H1 (cell line): ENCODE data around the gene CELF2. TPM values are rescaled to one million over a fixed set of nuclear protein-coding genes. Genes with fewer than 3 reads are reported as not detected.

Experiments used
- CTCF ChIA-PET: fragments of 300-600 bp; sonication (Branson Sonifier 250); formaldehyde crosslinking; loops from one replicate; lab custom pipeline; 2021; ENCODE audit not compliant: partially characterized antibody; lab: Charles Lee
- POLR2A ChIA-PET: fragments of 300-600 bp; sonication (Branson Sonifier 250); formaldehyde crosslinking; loops from one replicate; lab custom pipeline; 2021; ENCODE audit warnings: inconsistent platforms; ENCODE audit not compliant: partially characterized antibody; lab: Charles Lee
- DNase-seq, 2 experiments: peaks; one replicate each; pipeline versions ENCODE4 v3.0.0 to v3.0.0-alpha.2; 2010 to 2022; ENCODE audit warnings: low spot score in 2 of 2, low read depth in 1 of 2, mixed read lengths in 1 of 2
- FAIRE-seq: peaks from 2 replicates; lab custom pipeline; 2011; peaks lifted over from hg19 to GRCh38; lab: Jason Lieb, UNC
- H2AFZ ChIP-seq: 2 replicates; pipeline ENCODE4 v1.8.1; 2012; ENCODE audit warnings: low read length, inconsistent platforms
- H2AK5ac ChIP-seq: 2 replicates; pipeline ENCODE4 v1.6.1; 2013; ENCODE audit warnings: low read depth, low read length
- H2BK120ac ChIP-seq: replicated peaks from 2 replicates; pipeline ENCODE3; 2013; ENCODE audit warnings: low read depth, low read length, inconsistent platforms
- H2BK12ac ChIP-seq: 2 replicates; pipeline ENCODE4 v1.6.1; 2013; ENCODE audit warnings: low read depth, low read length
- H2BK15ac ChIP-seq: 2 replicates; pipeline ENCODE4 v1.6.1; 2013; ENCODE audit warnings: low read length
- H2BK20ac ChIP-seq: 2 replicates; pipeline ENCODE4 v1.6.1; 2013; ENCODE audit warnings: low read length
- H2BK5ac ChIP-seq: 2 replicates; pipeline ENCODE4 v1.6.1; 2013; ENCODE audit warnings: low read depth, low read length
- H3K14ac ChIP-seq: 2 replicates; pipeline ENCODE4 v1.6.1; 2013; ENCODE audit warnings: inconsistent platforms; ENCODE audit not compliant: insufficient read length
- H3K18ac ChIP-seq: 2 replicates; pipeline ENCODE4 v1.6.1; 2013; ENCODE audit warnings: low read length; ENCODE audit errors: extremely low read depth
- H3K23ac ChIP-seq: 2 replicates; pipeline ENCODE4 v1.6.1; 2013; ENCODE audit warnings: inconsistent platforms; ENCODE audit not compliant: insufficient read length
- H3K23me2 ChIP-seq: 2 replicates; pipeline ENCODE4 v1.6.1; 2013; ENCODE audit warnings: low read depth, low read length
- H3K27ac ChIP-seq: 2 replicates; pipeline ENCODE4 v1.6.1; 2011; ENCODE audit warnings: low read depth, low read length, inconsistent platforms
- H3K27me3 ChIP-seq, 4 experiments: replicated peaks in 1 of 4; 1 replicate in 1 of 4; 2 replicates in 3 of 4; pipeline versions ENCODE4 v1.6.1 to v1.8.1; 2011 to 2013; ENCODE audit warnings: low read length in 3 of 4, mild to moderate bottlenecking in 3 of 4, inconsistent platforms in 2 of 4, mixed read lengths in 2 of 4, moderate library complexity in 1 of 4; ENCODE audit not compliant: control insufficient read depth in 3 of 4, insufficient read depth in 3 of 4; ENCODE audit errors: extremely low read depth in 1 of 4
- H3K36me3 ChIP-seq, 4 experiments: 2 replicates each; pipeline versions ENCODE4 v1.6.1 to v1.8.1; 2011 to 2013; ENCODE audit warnings: mild to moderate bottlenecking in 4 of 4, low read length in 3 of 4, moderate library complexity in 2 of 4, control low read depth in 1 of 4, inconsistent platforms in 1 of 4; ENCODE audit not compliant: insufficient read depth in 4 of 4, control insufficient read depth in 2 of 4
- H3K4ac ChIP-seq: replicated peaks from 2 replicates; pipeline ENCODE3; 2013; ENCODE audit warnings: low read length, low read depth, mixed read lengths, inconsistent platforms; ENCODE audit not compliant: insufficient read length
- H3K4me1 ChIP-seq, 4 experiments: replicated peaks in 1 of 4; 1 replicate in 1 of 4; 2 replicates in 3 of 4; pipeline versions ENCODE4 v1.6.1 to v1.8.1; 2011 to 2013; ENCODE audit warnings: low read length in 3 of 4, inconsistent platforms in 2 of 4, mixed read lengths in 1 of 4; ENCODE audit not compliant: insufficient read depth in 4 of 4, control insufficient read depth in 3 of 4
- H3K4me2 ChIP-seq, 2 experiments: 2 replicates each; pipeline versions ENCODE4 v1.6.1 to v1.8.1; 2011 to 2013; ENCODE audit warnings: low read depth in 2 of 2, low read length in 2 of 2, control low read depth in 1 of 2, inconsistent platforms in 1 of 2, mild to moderate bottlenecking in 1 of 2; ENCODE audit not compliant: insufficient read depth in 1 of 2
- H3K4me3 ChIP-seq, 4 experiments: fragments of 200-600, 300-600 bp in 1 of 4; sonication (generic), shearing (Covaris generic), sonication (Bioruptor Twin) in 1 of 4; 2 replicates each; pipeline versions ENCODE4 v1.5.1 to v1.8.1; 2011 to 2016; ENCODE audit warnings: low read length in 4 of 4, low read depth in 3 of 4, control low read depth in 2 of 4, inconsistent platforms in 2 of 4, mild to moderate bottlenecking in 2 of 4, mixed read lengths in 1 of 4, moderate library complexity in 1 of 4; ENCODE audit not compliant: insufficient read depth in 2 of 4; ENCODE audit errors: extremely low read depth in 1 of 4
- H3K56ac ChIP-seq: replicated peaks from 2 replicates; pipeline ENCODE3; 2013; ENCODE audit warnings: low read depth, mild to moderate bottlenecking, mixed read lengths, low read length, inconsistent platforms; ENCODE audit not compliant: insufficient read length
- H3K79me1 ChIP-seq: 2 replicates; pipeline ENCODE4 v1.6.1; 2013; ENCODE audit warnings: low read depth, low read length, control low read depth
- H3K79me2 ChIP-seq, 2 experiments: 2 replicates each; pipeline versions ENCODE4 v1.6.1 to v1.8.1; 2012 to 2013; ENCODE audit warnings: low read length in 2 of 2, mild to moderate bottlenecking in 2 of 2, inconsistent platforms in 1 of 2; ENCODE audit not compliant: insufficient read depth in 2 of 2, control insufficient read depth in 1 of 2
- H3K9ac ChIP-seq, 4 experiments: replicated peaks in 1 of 4; 1 replicate in 1 of 4; 2 replicates in 3 of 4; pipeline versions ENCODE4 v1.6.1 to v1.8.1; 2011 to 2013; ENCODE audit warnings: low read depth in 3 of 4, low read length in 3 of 4, control low read depth in 2 of 4, mild to moderate bottlenecking in 2 of 4, moderate library complexity in 2 of 4, inconsistent platforms in 1 of 4; ENCODE audit errors: extremely low read depth in 1 of 4
- H3K9me3 ChIP-seq, 2 experiments: 2 replicates each; pipeline versions ENCODE4 v1.6.1 to v1.8.1; 2012 to 2013; ENCODE audit warnings: mild to moderate bottlenecking in 2 of 2, moderate library complexity in 2 of 2, control low read depth in 1 of 2, inconsistent platforms in 1 of 2, low read depth in 1 of 2, low read length in 1 of 2, mixed read lengths in 1 of 2; ENCODE audit not compliant: insufficient read depth in 2 of 2
- H4K20me1 ChIP-seq, 2 experiments: replicated peaks in 1 of 2; 2 replicates each; pipeline versions ENCODE3 to v1.8.1; 2011 to 2013; ENCODE audit warnings: inconsistent platforms in 2 of 2, low read length in 2 of 2, mild to moderate bottlenecking in 1 of 2; ENCODE audit not compliant: insufficient read depth in 2 of 2, control insufficient read depth in 1 of 2
- H4K5ac ChIP-seq: 2 replicates; pipeline ENCODE4 v1.6.1; 2013; ENCODE audit warnings: low read length, low read depth, mixed read lengths, inconsistent platforms; ENCODE audit not compliant: insufficient read length
- H4K8ac ChIP-seq: 2 replicates; pipeline ENCODE4 v1.8.0; 2013; ENCODE audit warnings: mild to moderate bottlenecking, moderate library complexity, low read length, inconsistent platforms; ENCODE audit not compliant: insufficient read depth; ENCODE audit errors: extremely low read depth
- H4K91ac ChIP-seq: replicated peaks from 2 replicates; pipeline ENCODE3; 2013; ENCODE audit warnings: low read length, mixed read lengths, inconsistent platforms; ENCODE audit not compliant: insufficient read length
- HDAC2 ChIP-seq, 2 experiments: fragments of 300-600 bp in 1 of 2; sonication (generic) in 1 of 2; IDR thresholded peaks; 2 replicates each; pipeline ENCODE4 v1.6.1; 2011 to 2012; ENCODE audit warnings: low read depth in 2 of 2, low read length in 2 of 2, mild to moderate bottlenecking in 2 of 2, moderate library complexity in 2 of 2, borderline replicate concordance in 1 of 2, inconsistent platforms in 1 of 2
- MAFK ChIP-seq: IDR thresholded peaks from 2 replicates; pipeline ENCODE4 v1.6.1; 2012; ENCODE audit warnings: low read depth, mild to moderate bottlenecking, improper control_type of control experiment, low read length
- RAD21 ChIP-seq, 2 experiments: IDR thresholded peaks in 1 of 2; conservative IDR thresholded peaks in 1 of 2; 2 replicates each; pipeline ENCODE4 v1.6.1; 2011; ENCODE audit warnings: low read depth in 2 of 2, low read length in 2 of 2, improper control_type of control experiment in 1 of 2, inconsistent platforms in 1 of 2, mild to moderate bottlenecking in 1 of 2, moderate library complexity in 1 of 2
- RNF2 ChIP-seq: fragments of 200-900, 300-1000 bp; sonication (generic); IDR thresholded peaks from 2 replicates; pipeline ENCODE4 v1.7.1; 2016; ENCODE audit warnings: borderline replicate concordance, low read depth, mild to moderate bottlenecking, antibody characterized with exemption, low read length; ENCODE audit not compliant: poor library complexity, severe bottlenecking; ENCODE audit errors: missing control alignments
- SP4 ChIP-seq: IDR thresholded peaks from 2 replicates; pipeline ENCODE4 v1.6.1; 2012; ENCODE audit warnings: low read length, inconsistent platforms
- SUZ12 ChIP-seq: fragments of 200-600 bp; sonication (generic); IDR thresholded peaks from 2 replicates; pipeline ENCODE4 v1.6.1; 2012; ENCODE audit warnings: mild to moderate bottlenecking, inconsistent platforms, low read length, moderate library complexity, mixed read lengths
- TBP ChIP-seq: IDR thresholded peaks from 2 replicates; pipeline ENCODE4 v1.6.1; 2011; ENCODE audit warnings: low read depth, low read length, improper control_type of control experiment
- TEAD4 ChIP-seq: IDR thresholded peaks from 2 replicates; pipeline ENCODE4 v1.6.1; 2012; ENCODE audit warnings: low read depth, low read length, inconsistent platforms, mixed read lengths
- WGBS, 2 experiments: shearing (Covaris generic) in 1 of 2; methylation state at CpG; one replicate each; pipeline versions ENCODE4 v1.1.6 to v1.1.7; 2013 to 2015; ENCODE audit warnings: low lambda C conversion rate in 2 of 2, mixed read lengths in 2 of 2, inconsistent platforms in 1 of 2, low coverage in 1 of 2, missing lambda C conversion rate in 1 of 2; ENCODE audit not compliant: insufficient replicate concordance in 2 of 2, insufficient coverage in 1 of 2, insufficient read length in 1 of 2; ENCODE audit errors: extremely low coverage in 1 of 2, missing lambda C conversion rate in 1 of 2; 5-methylcytosine and 5-hydroxymethylcytosine counted together
- polyA plus RNA-seq, 7 experiments: library from polyadenylated mRNA; depleted of rRNA in 3 of 7; stranded (reverse) in 5 of 7; unstranded in 2 of 7; fragments of >200 nt in 5 of 7; fragments of 200-250 nt in 2 of 7; gene quantifications; 1 replicate in 5 of 7; 2 replicates in 1 of 7; 4 replicates in 1 of 7; pipeline versions ENCODE4 v1.2.1 to v1.2.3, GENCODE V29; 2011 to 2013; ENCODE audit warnings: missing spikeins in 2 of 7, mixed read lengths in 2 of 7
- total RNA-seq: library from RNA; stranded (reverse); fragmentation: NEBNext Ultra II Directional; extraction: Animal tissue kit (Norgen Biotek cat#: 25700); gene quantifications from 2 replicates; pipeline ENCODE4 v1.2.1, GENCODE V29; 2021
- TF ChIP-seq, protein P1 (sequence below): IDR thresholded peaks from 2 replicates; pipeline ENCODE4 v1.6.1; 2011; ENCODE audit warnings: low read length, improper control_type of control experiment
- TF ChIP-seq, protein P2 (sequence below): IDR thresholded peaks from 2 replicates; pipeline ENCODE4 v1.6.1; 2012; ENCODE audit warnings: inconsistent platforms

Gene CELF2
- total and polyA plus RNA-seq, 2 of the 8 experiments (the other 6 are each of a cell fraction or from before 2014, with no cell fraction given): 18.3 to 22.7 TPM

DNA sequence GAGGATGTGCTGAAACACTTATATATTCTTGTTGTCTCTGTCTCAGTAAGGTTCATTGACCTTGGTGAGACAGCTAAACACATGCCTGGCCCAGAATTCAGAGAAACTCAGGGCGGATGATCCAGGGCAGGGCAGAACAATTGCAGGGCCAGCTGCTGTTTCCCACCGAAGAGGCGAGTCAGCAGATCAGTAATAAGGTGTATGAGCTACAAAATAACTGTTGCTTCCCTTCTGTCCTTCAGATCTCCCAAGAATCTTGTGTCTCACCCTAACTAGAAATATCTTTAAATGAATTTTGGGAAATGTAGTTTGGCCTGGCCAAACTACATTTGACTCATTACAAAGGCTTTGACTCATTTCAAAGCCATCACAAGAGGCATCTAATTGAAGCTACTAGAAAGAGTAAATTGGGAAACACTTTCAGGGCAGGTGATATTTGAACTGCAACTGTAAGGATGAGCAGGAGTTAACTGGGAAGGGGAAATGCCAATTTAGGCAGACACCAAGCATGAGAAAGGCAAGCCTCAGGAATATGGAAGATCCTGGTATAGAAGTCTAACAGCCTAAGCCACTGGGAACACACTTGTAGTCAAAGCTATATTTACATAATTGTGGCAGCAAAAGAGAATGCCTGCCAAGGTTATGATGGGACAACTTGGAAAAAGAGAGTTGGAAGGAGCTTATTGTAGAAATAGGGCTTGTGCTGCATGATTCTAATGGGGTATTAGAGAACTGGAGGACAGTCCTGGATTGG lies 24.5 kb upstream of the CELF2 start:
- no peak overlapping the region for H3K9ac ChIP-seq
- ChIA-PET CTCF (no interaction called here), POLR2A (no interaction called here)
- H2BK12ac ChIP-seq: no peak overlapping the region
- 0 out of 4 replicates have a peak, but pooled peaks cover 2 to 3% of the 10 kb centered on the region in 2 experiments for H3K9me3 ChIP-seq
- H3K18ac ChIP-seq: no peak overlapping the region
- H2BK20ac ChIP-seq: no peak overlapping the region
- no peak overlapping the region for H3K23ac ChIP-seq
- no peaks in the 10 kb centered on the region for H4K20me1 ChIP-seq
- H3K4me2 ChIP-seq: no peak overlapping the region
- H3K23me2 ChIP-seq: no peaks in the 10 kb centered on the region
- no peak overlapping the region for H4K8ac ChIP-seq
- H3K4me3 ChIP-seq: no peak overlapping the region
- no peak overlapping the region for H3K4ac ChIP-seq
- H2BK120ac ChIP-seq: no peak overlapping the region
- no peaks in the 10 kb centered on the region for H3K4me1 ChIP-seq
- no peak overlapping the region for H3K27ac ChIP-seq
- no peak overlapping the region for H2BK15ac ChIP-seq
- H3K36me3 ChIP-seq: no peaks in the 10 kb centered on the region
- FAIRE-seq (no peak), DNase-seq (no peak)
- H2BK5ac ChIP-seq: no peak overlapping the region
- H2AFZ ChIP-seq: no peak overlapping the region
- no peak overlapping the region for H3K56ac ChIP-seq
- no peak overlapping the region for H2AK5ac ChIP-seq
- H3K79me2 ChIP-seq: no peaks in the 10 kb centered on the region
- H3K14ac ChIP-seq: no peak overlapping the region
- H4K5ac ChIP-seq: no peak overlapping the region
- WGBS, 2 experiments: 97% methylated on average over 3 of the region's 3 CpGs; no CpG with 5 or more reads in 1 of the 2 experiments
- H3K79me1 ChIP-seq: no peaks in the 10 kb centered on the region
- no peak overlapping the region for H4K91ac ChIP-seq
- H3K27me3 ChIP-seq: no peaks in the 10 kb centered on the region
- no peak for TF ChIP-seq SP4
- TF ChIP-seq, protein P1, sequence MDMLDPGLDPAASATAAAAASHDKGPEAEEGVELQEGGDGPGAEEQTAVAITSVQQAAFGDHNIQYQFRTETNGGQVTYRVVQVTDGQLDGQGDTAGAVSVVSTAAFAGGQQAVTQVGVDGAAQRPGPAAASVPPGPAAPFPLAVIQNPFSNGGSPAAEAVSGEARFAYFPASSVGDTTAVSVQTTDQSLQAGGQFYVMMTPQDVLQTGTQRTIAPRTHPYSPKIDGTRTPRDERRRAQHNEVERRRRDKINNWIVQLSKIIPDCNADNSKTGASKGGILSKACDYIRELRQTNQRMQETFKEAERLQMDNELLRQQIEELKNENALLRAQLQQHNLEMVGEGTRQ: no peak
- no peak for TF ChIP-seq RNF2
- TF ChIP-seq SUZ12: no peak
- TF ChIP-seq TEAD4: no peak
- TF ChIP-seq TBP: no peak
- TF ChIP-seq, protein P2, sequence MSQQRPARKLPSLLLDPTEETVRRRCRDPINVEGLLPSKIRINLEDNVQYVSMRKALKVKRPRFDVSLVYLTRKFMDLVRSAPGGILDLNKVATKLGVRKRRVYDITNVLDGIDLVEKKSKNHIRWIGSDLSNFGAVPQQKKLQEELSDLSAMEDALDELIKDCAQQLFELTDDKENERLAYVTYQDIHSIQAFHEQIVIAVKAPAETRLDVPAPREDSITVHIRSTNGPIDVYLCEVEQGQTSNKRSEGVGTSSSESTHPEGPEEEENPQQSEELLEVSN: no peak
- no peak for TF ChIP-seq MAFK
- no peak for TF ChIP-seq HDAC2 (IDR thresholded peaks at IDR 0.05; ENCODE audit: borderline replicate concordance in 1 of 2, low read depth in 2 of 2, low read length in 2 of 2)
- TF ChIP-seq RAD21 (IDR thresholded peaks at IDR 0.05 in 1 of 2, conservative IDR thresholded peaks at IDR 0.05 in 1 of 2; ENCODE audit: low read depth in 2 of 2, low read length in 2 of 2): no peak
